Loucy (cell line): ENCODE results near the gene RNF40.

Source experiments
- CTCF ChIP-seq: fragments of 200-600 bp; sonication (generic); conservative IDR thresholded peaks from 2 replicates; pipeline ENCODE4 v1.5.1; 2014; ENCODE audit warnings: mild to moderate bottlenecking, antibody characterized with exemption, low read length
- EZH2phosphoT487 ChIP-seq: fragments of 200-600 bp; IDR thresholded peaks from 2 replicates; pipeline ENCODE4 v1.6.1; 2018; ENCODE audit warnings: antibody characterized with exemption, mild to moderate bottlenecking, moderate library complexity, borderline replicate concordance

GRCh38 chr16:30769379-30770089 lies 7.4 kb downstream of the RNF40 start:
- TF ChIP-seq CTCF (no peak), EZH2phosphoT487 (no peak)
